Fibroblast of the aortic adventitia (primary cell): Measurements from ENCODE around the gene NUMBL. TPM values are rescaled to one million over a fixed set of nuclear protein-coding genes. Genes with fewer than 3 reads are reported as not detected.

ENCODE experiments used
- DNase-seq: peaks from one replicate; pipeline ENCODE4 v3.0.0-alpha.2; 2010; ENCODE audit warnings: low read depth
- H3K4me3 ChIP-seq: 2 replicates; pipeline ENCODE4 v1.5.1; 2011; ENCODE audit warnings: low read depth, mild to moderate bottlenecking, control low read depth, low read length, moderate library complexity
- CTCF ChIP-seq: IDR thresholded peaks from 2 replicates; pipeline ENCODE4 v1.5.1; 2011; ENCODE audit warnings: mild to moderate bottlenecking, low read length, control low read depth, inconsistent platforms; ENCODE audit not compliant: insufficient read depth
- total RNA-seq: library from RNA; depleted of rRNA; stranded (reverse); fragments of >200 nt; gene quantifications from 2 replicates; pipeline ENCODE4 v1.2.3, GENCODE V29; 2012; ENCODE audit warnings: low replicate concordance

Gene NUMBL
- total RNA-seq, 1 donor = 51.4 TPM

- no peak for DNase-seq
- peak overlapping the region; percentile 93 for H3K4me3 ChIP-seq
- no peak for TF ChIP-seq CTCF
Observed at GRCh38 chr19:40719414-40719894, 29.0 kb upstream of the NUMBL start.

DNA sequence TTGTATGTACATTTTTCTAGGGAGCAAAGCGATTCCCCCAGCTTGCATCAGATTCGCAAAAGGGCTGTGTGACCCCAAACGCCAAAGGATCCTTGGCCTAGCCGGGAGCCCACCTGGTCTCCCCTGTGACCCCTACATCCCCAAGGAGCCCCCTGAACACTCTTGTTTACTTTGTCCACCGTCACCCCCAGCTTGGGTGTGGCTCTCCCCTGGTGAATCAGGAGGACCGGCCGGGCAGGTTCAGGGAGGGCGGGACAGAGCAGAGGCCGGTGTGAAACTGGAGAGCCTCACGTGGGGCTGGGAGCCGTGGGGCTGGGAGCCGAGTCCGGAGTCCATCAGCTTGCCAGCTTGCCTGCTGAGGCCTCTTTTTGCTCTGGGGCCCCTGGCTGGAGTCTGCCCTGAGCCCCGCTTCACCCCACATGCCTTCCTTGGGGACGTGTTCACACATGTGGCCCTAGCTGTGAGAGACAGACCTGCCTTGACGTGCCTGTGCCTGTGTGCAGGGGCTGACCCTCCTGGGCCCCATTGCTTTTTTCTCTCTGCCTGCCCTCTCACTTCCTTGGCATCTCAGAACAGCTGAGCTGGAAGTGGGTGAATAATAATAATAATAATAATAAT, 28.4 kb upstream of the NUMBL start:
- TF ChIP-seq CTCF = no peak
- peak overlapping the region; percentile 93 for H3K4me3 ChIP-seq
- peak; percentile 44 for DNase-seq

DNA sequence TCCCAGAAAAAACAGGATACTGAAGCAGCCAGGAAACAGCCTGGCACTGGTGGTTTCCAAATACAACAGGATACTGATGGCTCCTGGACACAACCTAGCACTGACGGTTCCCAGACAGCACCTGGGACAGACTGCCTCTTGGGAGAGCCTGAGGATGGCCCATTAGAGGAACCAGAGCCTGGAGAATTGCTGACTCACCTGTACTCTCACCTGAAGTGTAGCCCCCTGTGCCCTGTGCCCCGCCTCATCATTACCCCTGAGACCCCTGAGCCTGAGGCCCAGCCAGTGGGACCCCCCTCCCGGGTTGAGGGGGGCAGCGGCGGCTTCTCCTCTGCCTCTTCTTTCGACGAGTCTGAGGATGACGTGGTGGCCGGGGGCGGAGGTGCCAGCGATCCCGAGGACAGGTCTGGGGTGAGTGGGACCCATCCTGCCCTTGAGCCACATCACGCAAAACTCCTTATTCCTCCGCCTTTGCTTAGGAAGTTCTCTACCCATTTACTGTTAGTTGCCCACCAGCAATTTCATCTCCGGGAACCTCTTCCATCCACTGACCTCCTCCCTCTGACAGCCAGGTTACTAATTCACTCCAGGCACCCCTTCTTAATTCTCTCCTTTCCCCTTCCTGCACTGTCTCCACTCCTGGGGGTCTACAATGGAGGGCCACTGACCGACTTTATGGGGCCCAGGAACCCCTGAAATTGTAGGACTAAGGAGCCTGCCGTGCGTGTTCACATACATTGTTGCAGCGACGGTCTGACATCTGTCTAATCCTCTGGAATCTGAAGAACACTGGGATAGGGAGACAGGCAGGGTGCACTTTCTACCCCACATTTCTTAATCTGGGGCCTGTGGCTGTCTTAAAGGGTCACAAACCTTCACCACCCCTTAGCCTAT, 27.7 kb upstream of the NUMBL start:
- no peak for DNase-seq
- H3K4me3 ChIP-seq = peak overlapping the region; percentile 93
- no peak for TF ChIP-seq CTCF

DNA sequence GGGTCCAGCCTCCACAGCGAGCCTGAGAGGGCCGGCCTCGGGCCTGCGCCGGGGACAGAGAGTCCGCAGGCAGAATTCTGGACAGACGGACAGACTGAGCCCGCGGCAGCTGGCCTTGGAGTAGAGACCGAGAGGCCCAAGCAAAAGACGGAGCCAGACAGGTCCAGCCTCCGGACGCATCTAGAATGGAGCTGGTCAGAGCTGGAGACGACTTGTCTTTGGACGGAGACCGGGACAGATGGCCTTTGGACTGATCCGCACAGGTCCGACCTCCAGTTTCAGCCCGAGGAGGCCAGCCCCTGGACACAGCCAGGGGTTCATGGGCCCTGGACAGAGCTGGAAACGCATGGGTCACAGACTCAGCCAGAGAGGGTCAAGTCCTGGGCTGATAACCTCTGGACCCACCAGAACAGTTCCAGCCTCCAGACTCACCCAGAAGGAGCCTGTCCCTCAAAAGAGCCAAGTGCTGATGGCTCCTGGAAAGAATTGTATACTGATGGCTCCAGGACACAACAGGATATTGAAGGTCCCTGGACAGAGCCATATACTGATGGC, 27.0 kb upstream of the NUMBL start:
- peak overlapping the region; percentile 93 for H3K4me3 ChIP-seq
- no peak for TF ChIP-seq CTCF
- no peak for DNase-seq

DNA sequence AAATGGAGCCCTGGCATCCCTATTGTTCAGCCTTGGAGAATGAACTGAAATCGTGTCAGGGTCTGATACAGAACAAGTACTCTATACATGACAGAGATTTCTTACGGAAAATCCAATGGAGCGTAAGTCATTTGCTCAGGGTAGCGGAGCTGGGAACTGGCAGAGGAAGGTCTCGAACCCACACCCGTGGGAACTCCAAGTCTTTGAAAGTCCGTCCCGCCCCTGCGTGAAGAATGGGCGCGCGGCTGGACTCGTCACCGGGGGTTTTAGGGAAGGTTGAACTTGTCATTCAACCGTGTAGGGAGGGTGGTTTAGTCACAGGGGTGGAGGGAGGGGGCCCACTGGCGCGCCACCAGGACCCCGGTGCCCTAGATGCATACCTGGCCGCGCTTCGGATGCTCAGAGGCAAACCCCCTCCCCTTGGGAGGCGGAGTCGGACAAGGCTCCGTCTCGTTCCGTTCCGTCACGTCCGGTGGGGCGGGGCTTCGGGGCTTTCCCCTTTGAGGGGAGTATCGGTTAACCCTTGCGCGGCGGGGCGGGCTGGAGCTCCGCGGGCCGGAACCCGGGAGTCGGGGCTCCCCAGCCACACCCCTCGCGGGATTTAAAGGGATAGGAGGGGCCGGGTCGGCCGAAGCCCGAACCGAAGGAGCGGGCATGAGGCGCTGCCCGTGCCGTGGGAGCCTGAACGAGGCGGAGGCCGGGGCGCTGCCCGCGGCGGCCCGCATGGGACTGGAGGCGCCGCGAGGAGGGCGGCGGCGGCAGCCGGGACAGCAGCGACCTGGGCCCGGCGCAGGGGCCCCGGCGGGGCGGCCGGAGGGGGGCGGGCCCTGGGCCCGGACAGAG, 26.3 kb upstream of the NUMBL start, which contains the start of the genes COQ8B and ITPKC:
Gene COQ8B, minus strand, starts transcription at position 405 of the 843 bp plus-strand sequence. CDS start 2,254 bp downstream, outside the sequence.
Gene ITPKC, plus strand, starts transcription at position 631 of the 843 bp plus-strand sequence. Its CDS starts 24 bp downstream, at position 655.
- no peak for TF ChIP-seq CTCF
- H3K4me3 ChIP-seq = peak within 1 kb of the TSS; percentile 93

GRCh38 chr19:40716031-40716481, 25.6 kb upstream of the NUMBL start:
- peak overlapping the region; percentile 93 for H3K4me3 ChIP-seq
- no peak for DNase-seq
- no peak for TF ChIP-seq CTCF

More for the DNA sequence above, 26.3 kb upstream of the NUMBL start, which contains the start of the genes COQ8B and ITPKC:
- DNase-seq = peak; percentile 97
